ENCODE measurements around the gene ACTR5.
"Not testable (repeated sequence)": the region's sequence is repeated elsewhere in the genome, so short reads cannot be mapped to it uniquely, and the experiment has no call there.

ACTR5 gene

DNA sequence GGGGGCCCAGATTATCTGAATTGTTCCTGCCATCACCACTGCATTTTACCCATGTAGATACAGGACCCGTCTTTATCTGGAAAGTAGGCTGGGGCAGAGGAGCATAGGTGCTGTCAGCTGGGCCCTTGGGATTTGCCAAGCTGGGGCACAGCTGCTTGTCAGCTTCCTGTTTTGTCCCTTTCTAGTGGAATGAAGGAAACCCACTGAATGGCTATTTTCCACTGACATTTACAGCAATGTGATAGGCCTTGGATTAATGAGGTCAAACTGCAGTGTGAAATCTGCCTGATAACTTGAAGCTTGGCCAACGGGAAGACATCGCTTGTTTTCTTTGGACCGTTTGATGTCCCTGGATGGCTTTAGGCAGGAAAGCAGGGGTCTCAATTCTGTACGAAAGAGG lies 63.9 kb downstream of the ACTR5 start:
- H3K4me1 ChIP-seq (ENCODE audit: control insufficient read depth in 1 of 2, insufficient read depth in 2 of 2, low read length in 2 of 2), result peaks cover 5 to 13% of the 10 kb centered on the region in 2 donors
- no peak overlapping the region for H3K27ac ChIP-seq (ENCODE audit: low read depth, low read length)
- no peak overlapping the region for H3K9ac ChIP-seq (ENCODE audit: low read depth in 1 of 2, low read length in 2 of 2)

GRCh38 chr20:38812709-38813573 lies 64.7 kb downstream of the ACTR5 start:
- Histone ChIP-seq H3K9ac (ENCODE audit: low read depth in 1 of 2, low read length in 2 of 2) (no peak overlapping the region), H3K4me1 (ENCODE audit: control insufficient read depth in 1 of 2, insufficient read depth in 2 of 2, low read length in 2 of 2) (peaks cover 0 to 8% of the 10 kb centered on the region in 2 donors), H3K27me3 (ENCODE audit: control insufficient read depth in 1 of 2, insufficient read depth in 2 of 2, low read length in 2 of 2) (peaks cover 0 to 6% of the 10 kb centered on the region in 2 donors), H3K4me3 (ENCODE audit: low read depth in 1 of 2, low read length in 2 of 2) (no peak overlapping the region), H3K36me3 (ENCODE audit: control insufficient read depth in 1 of 2, insufficient read depth in 2 of 2, low read length in 2 of 2) (no peaks in the 10 kb centered on the region), H3K27ac (ENCODE audit: low read depth, low read length) (no peak overlapping the region), H3K9me3 (ENCODE audit: control insufficient read depth in 1 of 2, low read length in 2 of 2) (no peaks in the 10 kb centered on the region)

More for the DNA sequence above, 63.9 kb downstream of the ACTR5 start:
- H3K4me3 ChIP-seq (ENCODE audit: low read depth in 1 of 2, low read length in 2 of 2), result no peak overlapping the region
- H3K27me3 ChIP-seq (ENCODE audit: control insufficient read depth in 1 of 2, insufficient read depth in 2 of 2, low read length in 2 of 2), result peaks cover 7 to 14% of the 10 kb centered on the region in 2 donors
- H3K9me3 ChIP-seq (ENCODE audit: control insufficient read depth in 1 of 2, low read length in 2 of 2), result no peaks in the 10 kb centered on the region
- H3K36me3 ChIP-seq (ENCODE audit: control insufficient read depth in 1 of 2, insufficient read depth in 2 of 2, low read length in 2 of 2), result no peaks in the 10 kb centered on the region

GRCh38 chr20:38813574-38813962 lies 65.3 kb downstream of the ACTR5 start:
- not testable (repeated sequence) for H3K9ac ChIP-seq (ENCODE audit: low read depth in 1 of 2, low read length in 2 of 2); H3K4me1 ChIP-seq (ENCODE audit: control insufficient read depth in 1 of 2, insufficient read depth in 2 of 2, low read length in 2 of 2); H3K4me3 ChIP-seq (ENCODE audit: low read depth in 1 of 2, low read length in 2 of 2); H3K36me3 ChIP-seq (ENCODE audit: control insufficient read depth in 1 of 2, insufficient read depth in 2 of 2, low read length in 2 of 2); H3K27me3 ChIP-seq (ENCODE audit: control insufficient read depth in 1 of 2, insufficient read depth in 2 of 2, low read length in 2 of 2); H3K9me3 ChIP-seq (ENCODE audit: control insufficient read depth in 1 of 2, low read length in 2 of 2); H3K27ac ChIP-seq (ENCODE audit: low read depth, low read length)

GRCh38 chr20:38815446-38815845 lies 67.2 kb downstream of the ACTR5 start:
- Histone ChIP-seq H3K9ac (ENCODE audit: low read depth in 1 of 2, low read length in 2 of 2) (no peak overlapping the region), H3K4me3 (ENCODE audit: low read depth in 1 of 2, low read length in 2 of 2) (no peak overlapping the region), H3K9me3 (ENCODE audit: control insufficient read depth in 1 of 2, low read length in 2 of 2) (no peaks in the 10 kb centered on the region), H3K4me1 (ENCODE audit: control insufficient read depth in 1 of 2, insufficient read depth in 2 of 2, low read length in 2 of 2) (peaks cover 0 to 8% of the 10 kb centered on the region in 2 donors), H3K36me3 (ENCODE audit: control insufficient read depth in 1 of 2, insufficient read depth in 2 of 2, low read length in 2 of 2) (no peaks in the 10 kb centered on the region), H3K27ac (ENCODE audit: low read depth, low read length) (no peak overlapping the region), H3K27me3 (ENCODE audit: control insufficient read depth in 1 of 2, insufficient read depth in 2 of 2, low read length in 2 of 2) (no peaks in the 10 kb centered on the region)

GRCh38 chr20:38818113-38819065 lies 70.1 kb downstream of the ACTR5 start:
- H3K4me3 ChIP-seq (ENCODE audit: low read depth in 1 of 2, low read length in 2 of 2), result no peak overlapping the region
- H3K27me3 ChIP-seq (ENCODE audit: control insufficient read depth in 1 of 2, insufficient read depth in 2 of 2, low read length in 2 of 2), result no peaks in the 10 kb centered on the region
- no peaks in the 10 kb centered on the region for H3K4me1 ChIP-seq (ENCODE audit: control insufficient read depth in 1 of 2, insufficient read depth in 2 of 2, low read length in 2 of 2)
- no peaks in the 10 kb centered on the region for H3K36me3 ChIP-seq (ENCODE audit: control insufficient read depth in 1 of 2, insufficient read depth in 2 of 2, low read length in 2 of 2)
- no peak overlapping the region for H3K9ac ChIP-seq (ENCODE audit: low read depth in 1 of 2, low read length in 2 of 2)
- no peak overlapping the region for H3K27ac ChIP-seq (ENCODE audit: low read depth, low read length)
- H3K9me3 ChIP-seq (ENCODE audit: control insufficient read depth in 1 of 2, low read length in 2 of 2), result no peaks in the 10 kb centered on the region

Data from duodenal mucosa (tissue), 2 donors.